GM23338 (cell line): ENCODE data around the gene GPR4.

Source experiments
- ETS1 ChIP-seq: IDR thresholded peaks from 2 replicates; pipeline ENCODE4 v1.6.1; 2016; ENCODE audit warnings: antibody characterized with exemption
- POLR2AphosphoS5 ChIP-seq: IDR thresholded peaks from 2 replicates; pipeline ENCODE4 v1.6.1; 2016; ENCODE audit warnings: antibody characterized with exemption, low read depth
- TF ChIP-seq, protein P1 (sequence below), 2 experiments: fragments of 200-600 bp in 1 of 2; sonication (generic) in 1 of 2; conservative IDR thresholded peaks; 2 replicates each; pipeline versions ENCODE4 v1.5.1 to v1.6.1; 2016 to 2017; ENCODE audit warnings: antibody characterized with exemption in 2 of 2, low read depth in 2 of 2, mild to moderate bottlenecking in 2 of 2, moderate library complexity in 1 of 2

GRCh38 chr19:45637890-45638667 lies 36.1 kb upstream of the GPR4 start:
- TF ChIP-seq, protein P1, sequence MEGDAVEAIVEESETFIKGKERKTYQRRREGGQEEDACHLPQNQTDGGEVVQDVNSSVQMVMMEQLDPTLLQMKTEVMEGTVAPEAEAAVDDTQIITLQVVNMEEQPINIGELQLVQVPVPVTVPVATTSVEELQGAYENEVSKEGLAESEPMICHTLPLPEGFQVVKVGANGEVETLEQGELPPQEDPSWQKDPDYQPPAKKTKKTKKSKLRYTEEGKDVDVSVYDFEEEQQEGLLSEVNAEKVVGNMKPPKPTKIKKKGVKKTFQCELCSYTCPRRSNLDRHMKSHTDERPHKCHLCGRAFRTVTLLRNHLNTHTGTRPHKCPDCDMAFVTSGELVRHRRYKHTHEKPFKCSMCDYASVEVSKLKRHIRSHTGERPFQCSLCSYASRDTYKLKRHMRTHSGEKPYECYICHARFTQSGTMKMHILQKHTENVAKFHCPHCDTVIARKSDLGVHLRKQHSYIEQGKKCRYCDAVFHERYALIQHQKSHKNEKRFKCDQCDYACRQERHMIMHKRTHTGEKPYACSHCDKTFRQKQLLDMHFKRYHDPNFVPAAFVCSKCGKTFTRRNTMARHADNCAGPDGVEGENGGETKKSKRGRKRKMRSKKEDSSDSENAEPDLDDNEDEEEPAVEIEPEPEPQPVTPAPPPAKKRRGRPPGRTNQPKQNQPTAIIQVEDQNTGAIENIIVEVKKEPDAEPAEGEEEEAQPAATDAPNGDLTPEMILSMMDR (conservative IDR thresholded peaks at IDR 0.05; ENCODE audit: low read depth in 2 of 2): no peak
- no peak for TF ChIP-seq POLR2AphosphoS5
- TF ChIP-seq ETS1: no peak
